ENCODE data around the gene STK32C. TPM values are rescaled to one million over a fixed set of nuclear protein-coding genes. Genes with fewer than 3 reads are reported as not detected.

Gene STK32C
- total and polyA plus RNA-seq, 10 of the 15 experiments (the other 5 are each of a cell fraction or from before 2014, with no cell fraction given): 1.5 to 18.1 (median 6.4) TPM

DNA sequence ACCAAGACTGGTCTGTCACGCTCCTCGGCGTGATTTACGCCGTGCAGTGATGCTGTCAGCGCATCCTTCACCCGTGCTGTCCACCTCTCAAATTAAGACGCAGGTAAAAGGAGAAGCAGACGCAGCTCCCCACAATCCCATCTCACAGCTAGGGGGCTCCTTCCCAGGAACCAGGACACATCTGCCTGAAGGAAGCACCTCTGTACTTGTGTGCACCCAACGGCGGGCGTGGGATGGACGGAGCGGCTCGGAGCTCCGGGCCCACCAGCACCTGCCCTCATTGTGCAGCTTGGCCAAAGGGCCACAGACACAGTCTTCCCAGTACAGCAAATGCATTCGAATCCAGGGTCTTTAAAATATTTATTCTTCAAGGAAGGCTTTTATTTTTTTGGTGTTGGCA is 55.3 kb downstream of the STK32C start (continued):
- TF ChIP-seq, protein P1, sequence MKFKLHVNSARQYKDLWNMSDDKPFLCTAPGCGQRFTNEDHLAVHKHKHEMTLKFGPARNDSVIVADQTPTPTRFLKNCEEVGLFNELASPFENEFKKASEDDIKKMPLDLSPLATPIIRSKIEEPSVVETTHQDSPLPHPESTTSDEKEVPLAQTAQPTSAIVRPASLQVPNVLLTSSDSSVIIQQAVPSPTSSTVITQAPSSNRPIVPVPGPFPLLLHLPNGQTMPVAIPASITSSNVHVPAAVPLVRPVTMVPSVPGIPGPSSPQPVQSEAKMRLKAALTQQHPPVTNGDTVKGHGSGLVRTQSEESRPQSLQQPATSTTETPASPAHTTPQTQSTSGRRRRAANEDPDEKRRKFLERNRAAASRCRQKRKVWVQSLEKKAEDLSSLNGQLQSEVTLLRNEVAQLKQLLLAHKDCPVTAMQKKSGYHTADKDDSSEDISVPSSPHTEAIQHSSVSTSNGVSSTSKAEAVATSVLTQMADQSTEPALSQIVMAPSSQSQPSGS (IDR thresholded peaks at IDR 0.05; ENCODE audit: low read length): no peak
- TF ChIP-seq BACH1 (IDR thresholded peaks at IDR 0.05; ENCODE audit: borderline replicate concordance): no peak
- no peak for TF ChIP-seq NFIC (IDR thresholded peaks at IDR 0.05; ENCODE audit: low read depth, low read length)
- no peak for TF ChIP-seq CBX5 (IDR thresholded peaks at IDR 0.05; ENCODE audit: low read depth)
- TF ChIP-seq, protein P2, sequence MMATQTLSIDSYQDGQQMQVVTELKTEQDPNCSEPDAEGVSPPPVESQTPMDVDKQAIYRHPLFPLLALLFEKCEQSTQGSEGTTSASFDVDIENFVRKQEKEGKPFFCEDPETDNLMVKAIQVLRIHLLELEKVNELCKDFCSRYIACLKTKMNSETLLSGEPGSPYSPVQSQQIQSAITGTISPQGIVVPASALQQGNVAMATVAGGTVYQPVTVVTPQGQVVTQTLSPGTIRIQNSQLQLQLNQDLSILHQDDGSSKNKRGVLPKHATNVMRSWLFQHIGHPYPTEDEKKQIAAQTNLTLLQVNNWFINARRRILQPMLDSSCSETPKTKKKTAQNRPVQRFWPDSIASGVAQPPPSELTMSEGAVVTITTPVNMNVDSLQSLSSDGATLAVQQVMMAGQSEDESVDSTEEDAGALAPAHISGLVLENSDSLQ (IDR thresholded peaks at IDR 0.05): no peak
- TF ChIP-seq, protein P3, sequence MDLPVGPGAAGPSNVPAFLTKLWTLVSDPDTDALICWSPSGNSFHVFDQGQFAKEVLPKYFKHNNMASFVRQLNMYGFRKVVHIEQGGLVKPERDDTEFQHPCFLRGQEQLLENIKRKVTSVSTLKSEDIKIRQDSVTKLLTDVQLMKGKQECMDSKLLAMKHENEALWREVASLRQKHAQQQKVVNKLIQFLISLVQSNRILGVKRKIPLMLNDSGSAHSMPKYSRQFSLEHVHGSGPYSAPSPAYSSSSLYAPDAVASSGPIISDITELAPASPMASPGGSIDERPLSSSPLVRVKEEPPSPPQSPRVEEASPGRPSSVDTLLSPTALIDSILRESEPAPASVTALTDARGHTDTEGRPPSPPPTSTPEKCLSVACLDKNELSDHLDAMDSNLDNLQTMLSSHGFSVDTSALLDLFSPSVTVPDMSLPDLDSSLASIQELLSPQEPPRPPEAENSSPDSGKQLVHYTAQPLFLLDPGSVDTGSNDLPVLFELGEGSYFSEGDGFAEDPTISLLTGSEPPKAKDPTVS (IDR thresholded peaks at IDR 0.05; ENCODE audit: low read depth, low read length): no peak

DNA sequence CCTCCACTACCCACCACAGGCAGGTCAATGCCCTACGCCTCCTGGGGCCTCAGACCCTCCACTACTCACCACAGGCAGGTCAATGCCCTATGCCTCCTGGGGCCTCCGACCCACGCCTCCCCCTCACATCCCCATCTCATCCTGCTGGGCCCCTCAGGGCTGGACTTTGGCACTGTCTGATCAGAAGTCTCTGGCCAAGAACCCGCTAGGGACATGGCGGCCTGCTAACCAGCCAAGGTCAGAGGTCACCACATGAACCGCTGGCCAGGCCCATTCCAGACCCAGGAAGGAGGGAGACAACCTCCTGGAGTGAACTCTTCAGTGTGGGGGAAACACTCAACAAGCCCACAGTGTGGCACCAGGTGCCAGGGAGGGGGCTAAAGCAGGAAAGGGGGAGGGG is 55.8 kb downstream of the STK32C start:
- ChIA-PET SMC1A (ENCODE audit: uncharacterized antibody, unreplicated experiment) (no interaction called here), RAD21 (ENCODE audit: unreplicated experiment) (no interaction called here), CTCF (no interaction called here), POLR2A (no interaction called here)
- ATAC-seq (no peak), DNase-seq (ENCODE audit: low read depth, low spot score) (no peak), FAIRE-seq (no peak)
- Histone ChIP-seq H3K36me3 (ENCODE audit: control insufficient read depth in 2 of 2, insufficient read depth in 2 of 2, low read length in 1 of 2) (no peaks in the 10 kb centered on the region), H3K79me2 (ENCODE audit: control insufficient read depth, insufficient read depth, low read length) (no peaks in the 10 kb centered on the region), H3K27ac (ENCODE audit: control insufficient read depth, insufficient read depth) (no peak overlapping the region), H3K9ac (ENCODE audit: control insufficient read depth, insufficient read depth, low read length) (no peak overlapping the region), H3K4me2 (ENCODE audit: control insufficient read depth, insufficient read depth) (no peak overlapping the region), H3K9me3 (replicated peaks; ENCODE audit: control insufficient read depth, insufficient read depth, low read length) (no peaks in the 10 kb centered on the region), H3K27me3 (replicated peaks in 1 of 2; ENCODE audit: control insufficient read depth in 2 of 2, insufficient read depth in 2 of 2, low read length in 1 of 2) (no peaks in the 10 kb centered on the region), H3K4me1 (ENCODE audit: control insufficient read depth, insufficient read depth, low read length) (no peaks in the 10 kb centered on the region), H3K4me3 (no peak overlapping the region), H4K20me1 (ENCODE audit: control insufficient read depth, insufficient read depth) (no peaks in the 10 kb centered on the region), H2AFZ (ENCODE audit: control insufficient read depth, low read depth, low read length) (no peak overlapping the region)
- intact Hi-C loops (cut with micrococcal nuclease; ENCODE audit: unreplicated experiment): no loop called here
- in situ Hi-C loops (cut with MboI): no loop called here
- 20% methylated on average over 6 of the region's 6 CpGs for WGBS (ENCODE audit: insufficient coverage, insufficient replicate concordance, low lambda C conversion rate, missing lambda C conversion rate)
- BruUV-seq (replicated peaks): no TSS peak
- TF ChIP-seq BMI1 (IDR thresholded peaks at IDR 0.05; ENCODE audit: borderline replicate concordance): no peak
- no peak for TF ChIP-seq IKZF2 (IDR thresholded peaks at IDR 0.05)
- TF ChIP-seq PAX8 (IDR thresholded peaks at IDR 0.05): no peak
- no peak for TF ChIP-seq STAT1 (conservative IDR thresholded peaks at IDR 0.05)
- no peak for TF ChIP-seq CHD4 (IDR thresholded peaks at IDR 0.05)
- TF ChIP-seq, protein P4, sequence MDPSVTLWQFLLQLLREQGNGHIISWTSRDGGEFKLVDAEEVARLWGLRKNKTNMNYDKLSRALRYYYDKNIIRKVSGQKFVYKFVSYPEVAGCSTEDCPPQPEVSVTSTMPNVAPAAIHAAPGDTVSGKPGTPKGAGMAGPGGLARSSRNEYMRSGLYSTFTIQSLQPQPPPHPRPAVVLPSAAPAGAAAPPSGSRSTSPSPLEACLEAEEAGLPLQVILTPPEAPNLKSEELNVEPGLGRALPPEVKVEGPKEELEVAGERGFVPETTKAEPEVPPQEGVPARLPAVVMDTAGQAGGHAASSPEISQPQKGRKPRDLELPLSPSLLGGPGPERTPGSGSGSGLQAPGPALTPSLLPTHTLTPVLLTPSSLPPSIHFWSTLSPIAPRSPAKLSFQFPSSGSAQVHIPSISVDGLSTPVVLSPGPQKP (IDR thresholded peaks at IDR 0.05; ENCODE audit: low read depth, low read length): no peak
- TF ChIP-seq SMC3 (IDR thresholded peaks at IDR 0.05; ENCODE audit: borderline replicate concordance, low read length): no peak
- no peak for TF ChIP-seq TCF3 (IDR thresholded peaks at IDR 0.05; ENCODE audit: borderline replicate concordance, insufficient read depth, low read depth, low read length)
- TF ChIP-seq MTA3 (IDR thresholded peaks at IDR 0.05; ENCODE audit: borderline replicate concordance, low read length): no peak
- TF ChIP-seq, protein P5, sequence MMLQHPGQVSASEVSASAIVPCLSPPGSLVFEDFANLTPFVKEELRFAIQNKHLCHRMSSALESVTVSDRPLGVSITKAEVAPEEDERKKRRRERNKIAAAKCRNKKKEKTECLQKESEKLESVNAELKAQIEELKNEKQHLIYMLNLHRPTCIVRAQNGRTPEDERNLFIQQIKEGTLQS (IDR thresholded peaks at IDR 0.05; ENCODE audit: borderline replicate concordance, extremely low read depth, low read depth, low read length): no peak
- no peak for TF ChIP-seq BCL11A (IDR thresholded peaks at IDR 0.05; ENCODE audit: low read depth, low read length)
- TF ChIP-seq MEF2A (IDR thresholded peaks at IDR 0.05; ENCODE audit: insufficient read depth, low read depth, low read length): no peak
- TF ChIP-seq RCOR1 (conservative IDR thresholded peaks at IDR 0.05; ENCODE audit: low read depth, low read length): no peak

Measured in GM12878 (cell line).